Ishikawa (cell line): ENCODE measurements around the gene RNASE13.

Experiments
- CEBPB ChIP-seq: IDR thresholded peaks from 2 replicates; pipeline ENCODE4 v1.6.1; 2012
- EP300 ChIP-seq: IDR thresholded peaks from 2 replicates; pipeline ENCODE4 v1.6.1; 2012; ENCODE audit warnings: borderline replicate concordance
- RAD21 ChIP-seq: IDR thresholded peaks from 2 replicates; pipeline ENCODE4 v1.6.1; 2012; ENCODE audit warnings: low read depth
- TEAD4 ChIP-seq: IDR thresholded peaks from 2 replicates; pipeline ENCODE4 v1.6.1; 2012
- YY1 ChIP-seq: IDR thresholded peaks from 2 replicates; pipeline ENCODE4 v1.6.1; 2012; ENCODE audit warnings: low read depth
- ZBTB7A ChIP-seq: IDR thresholded peaks from 2 replicates; pipeline ENCODE4 v1.6.1; 2012; ENCODE audit warnings: low read depth
- TF ChIP-seq, protein P1 (sequence below): IDR thresholded peaks from 2 replicates; pipeline ENCODE4 v1.6.1; 2012

GRCh38 chr14:21078287-21078686 is 43.7 kb upstream of the RNASE13 start:
- TF ChIP-seq YY1 (no peak), RAD21 (no peak), CEBPB (no peak), EP300 (no peak), ZBTB7A (no peak), TEAD4 (no peak)
- TF ChIP-seq, protein P1, sequence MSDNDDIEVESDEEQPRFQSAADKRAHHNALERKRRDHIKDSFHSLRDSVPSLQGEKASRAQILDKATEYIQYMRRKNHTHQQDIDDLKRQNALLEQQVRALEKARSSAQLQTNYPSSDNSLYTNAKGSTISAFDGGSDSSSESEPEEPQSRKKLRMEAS = no peak
